Testis (tissue), 2 donors: ENCODE data around the gene RAPGEF5.

Source experiments
- CTCF ChIP-seq, 3 experiments: fragments of 450-650 bp in 2 of 3; fragments of 200-600 bp in 1 of 3; sonication (generic) in 1 of 3; IDR thresholded peaks; one replicate each; pipeline ENCODE4 v1.5.1; 2016 to 2019; ENCODE audit warnings: antibody characterized with exemption in 3 of 3, mild to moderate bottlenecking in 2 of 3, moderate library complexity in 1 of 3
- POLR2A ChIP-seq: fragments of 450-650 bp; IDR thresholded peaks from one replicate; pipeline ENCODE4 v1.6.1; 2017; ENCODE audit warnings: antibody characterized with exemption, mild to moderate bottlenecking, moderate library complexity

DNA sequence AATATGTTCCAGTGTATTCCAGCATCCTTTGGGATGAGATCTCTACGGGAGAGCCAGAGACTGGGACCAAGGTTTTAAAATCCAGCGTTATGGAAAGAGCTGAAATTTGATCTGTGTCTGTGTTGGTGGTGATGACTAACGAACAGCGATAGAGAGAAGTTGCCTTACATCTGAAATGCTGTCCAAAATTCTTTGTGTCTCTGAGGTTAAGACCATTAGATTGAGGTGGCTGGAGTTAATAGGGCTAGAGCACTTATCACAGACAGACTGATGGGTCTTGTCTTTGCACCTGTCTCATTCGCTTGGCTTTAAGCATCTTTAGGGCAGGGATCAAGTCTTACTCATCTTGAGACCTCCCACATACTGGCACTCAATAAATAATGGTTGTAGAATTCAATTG, 41.0 kb upstream of the RAPGEF5 start:
- TF ChIP-seq POLR2A (no peak), CTCF (IDR thresholded peaks at IDR 0.05) (no peak)
